PC-9 (cell line): Measurements from ENCODE around the gene PASK.

Source experiments
- CTCF ChIP-seq: fragments of 200-600 bp; sonication (generic); conservative IDR thresholded peaks from 2 replicates; pipeline ENCODE4 v1.6.1; 2017; ENCODE audit warnings: mixed run types, antibody characterized with exemption, mild to moderate bottlenecking, moderate library complexity
- EZH2 ChIP-seq: fragments of 200-600 bp; sonication (generic); IDR thresholded peaks from 2 replicates; pipeline ENCODE4 v1.8.0; 2017; ENCODE audit warnings: antibody characterized with exemption, low read depth

DNA sequence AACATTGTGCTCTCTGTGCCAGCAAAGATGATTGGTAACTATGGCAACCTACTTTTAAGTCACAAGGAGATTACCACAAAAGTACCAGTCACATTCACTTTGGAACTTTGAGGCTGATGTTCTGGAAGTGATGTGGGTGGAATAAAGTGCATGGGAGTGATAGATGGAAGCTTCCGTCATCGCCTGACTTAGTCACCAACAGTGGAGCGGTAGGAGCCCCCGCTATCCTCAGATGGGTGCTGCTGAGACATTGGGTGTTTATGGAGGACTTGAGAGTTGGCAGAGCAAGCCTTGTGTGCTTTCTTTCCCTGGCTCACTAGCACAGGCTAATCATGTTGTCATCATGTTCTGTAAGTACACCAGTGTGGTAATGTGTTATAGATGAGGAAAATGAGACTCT, 5.6 kb upstream of the PASK start:
- TF ChIP-seq CTCF (no peak), EZH2 (no peak)
